ENCODE measurements around the gene RNF186.

- TF ChIP-seq CTCF (IDR thresholded peaks at IDR 0.05; ENCODE audit: low read length) (no peak), EZH2 (optimal IDR thresholded peaks at IDR 0.05; ENCODE audit: low read depth, low read length) (no peak)
Observed at GRCh38 chr1:19819701-19820100, 4.6 kb upstream of the RNF186 start.
